IMR-90 (cell line): ENCODE measurements around the gene PHF21A. TPM values are rescaled to one million over a fixed set of nuclear protein-coding genes. Genes with fewer than 3 reads are reported as not detected.

ENCODE experiments used
- ATAC-seq: fragments of 200-7000 bp; cut with Tn5 transposase; 2 replicates; pipeline ENCODE4 v1.9.1; 2020; ENCODE audit warnings: low read depth, mild to moderate bottlenecking, moderate library complexity
- BruUV-seq: library from RNA; stranded (reverse); fragments of 400-500 nt; replicated peaks from 2 replicates; lab custom pipeline; 2021; lab: Mats Ljungman, UMichigan
- CTCF ChIA-PET: fragments of 300-600 bp; formaldehyde crosslinking; extraction: SDS; loops from one replicate; lab custom pipeline; 2021; ENCODE audit warnings: antibody characterized with exemption; lab: Yijun Ruan, JAX
- POLR2A ChIA-PET: fragments of 300-600 bp; sonication (Branson Sonifier 250); formaldehyde crosslinking; loops from one replicate; lab custom pipeline; 2022; ENCODE audit warnings: antibody characterized with exemption; ENCODE audit not compliant: unreplicated experiment; lab: Charles Lee
- DNase-seq: peaks from one replicate; pipeline ENCODE4 v3.0.0; 2013
- H2AFZ ChIP-seq: replicated peaks from 2 replicates; pipeline ENCODE3; 2013; ENCODE audit warnings: low read length, mild to moderate bottlenecking; ENCODE audit not compliant: poor library complexity
- H2AK5ac ChIP-seq: 2 replicates; pipeline ENCODE4 v1.6.1; 2013; ENCODE audit warnings: low read depth, low read length, inconsistent platforms
- H2AK9ac ChIP-seq: replicated peaks from 2 replicates; pipeline ENCODE3; 2013; ENCODE audit warnings: mild to moderate bottlenecking, low read depth, low read length, moderate library complexity; ENCODE audit not compliant: poor library complexity
- H2BK120ac ChIP-seq: 2 replicates; pipeline ENCODE4 v1.6.1; 2013; ENCODE audit warnings: low read depth, low read length, inconsistent platforms
- H2BK15ac ChIP-seq: 3 replicates; pipeline ENCODE4 v1.6.1; 2013; ENCODE audit warnings: low read depth, low read length, inconsistent platforms
- H2BK20ac ChIP-seq: 2 replicates; pipeline ENCODE4 v1.6.1; 2013; ENCODE audit warnings: low read depth, mild to moderate bottlenecking, inconsistent platforms, low read length, moderate library complexity
- H2BK5ac ChIP-seq: 2 replicates; pipeline ENCODE4 v1.6.1; 2013; ENCODE audit warnings: mild to moderate bottlenecking, low read depth, low read length, inconsistent platforms; ENCODE audit not compliant: poor library complexity, severe bottlenecking
- H3K14ac ChIP-seq: replicated peaks from 2 replicates; pipeline ENCODE4 v1.6.1; 2013; ENCODE audit warnings: low read depth, low read length, inconsistent platforms
- H3K18ac ChIP-seq: 2 replicates; pipeline ENCODE4 v1.6.1; 2013; ENCODE audit warnings: low read depth, low read length, control low read depth
- H3K23ac ChIP-seq: 2 replicates; pipeline ENCODE4 v1.6.1; 2013; ENCODE audit warnings: low read depth, low read length, inconsistent platforms
- H3K27ac ChIP-seq: 2 replicates; pipeline ENCODE4 v1.5.1; 2013; ENCODE audit warnings: mild to moderate bottlenecking, control low read depth, low read length; ENCODE audit not compliant: insufficient read depth
- H3K27me3 ChIP-seq: 2 replicates; pipeline ENCODE4 v1.6.1; 2013; ENCODE audit warnings: low read length; ENCODE audit not compliant: control insufficient read depth, insufficient read depth
- H3K36me3 ChIP-seq: 2 replicates; pipeline ENCODE4 v1.6.1; 2013; ENCODE audit warnings: low read length, mixed read lengths; ENCODE audit not compliant: control insufficient read depth, insufficient read depth
- H3K4ac ChIP-seq: 2 replicates; pipeline ENCODE4 v1.6.1; 2013; ENCODE audit warnings: low read depth, low read length, inconsistent platforms
- H3K4me1 ChIP-seq: 2 replicates; pipeline ENCODE4 v1.6.1; 2013; ENCODE audit warnings: low read length, mixed read lengths; ENCODE audit not compliant: control insufficient read depth, insufficient read depth
- H3K4me2 ChIP-seq: 2 replicates; pipeline ENCODE4 v1.6.1; 2013; ENCODE audit warnings: low read depth, mild to moderate bottlenecking, control low read depth, low read length, moderate library complexity
- H3K4me3 ChIP-seq: 2 replicates; pipeline ENCODE4 v1.5.1; 2013; ENCODE audit warnings: low read depth, mild to moderate bottlenecking, control low read depth, low read length, moderate library complexity; ENCODE audit not compliant: insufficient read depth
- H3K56ac ChIP-seq: 2 replicates; pipeline ENCODE4 v1.6.1; 2013; ENCODE audit warnings: low read length, inconsistent platforms; ENCODE audit not compliant: insufficient read depth; ENCODE audit errors: extremely low read depth
- H3K79me1 ChIP-seq, 2 experiments: 2 replicates each; pipeline ENCODE4 v1.6.1; 2013; ENCODE audit warnings: low read length in 2 of 2, inconsistent platforms in 1 of 2, low read depth in 1 of 2
- H3K9ac ChIP-seq: 2 replicates; pipeline ENCODE4 v1.6.1; 2013; ENCODE audit warnings: low read depth, low read length, control low read depth
- H3K9me1 ChIP-seq: 2 replicates; pipeline ENCODE4 v1.6.1; 2013; ENCODE audit warnings: low read length, inconsistent platforms; ENCODE audit not compliant: insufficient read depth
- H3K9me3 ChIP-seq: 2 replicates; pipeline ENCODE4 v1.6.1; 2013; ENCODE audit warnings: low read length; ENCODE audit not compliant: control insufficient read depth, insufficient read depth
- H4K20me1 ChIP-seq: 2 replicates; pipeline ENCODE4 v1.6.1; 2013; ENCODE audit warnings: low read length, inconsistent platforms; ENCODE audit not compliant: insufficient read depth
- H4K5ac ChIP-seq: 2 replicates; pipeline ENCODE4 v1.6.1; 2013; ENCODE audit warnings: mild to moderate bottlenecking, low read depth, low read length, control low read depth
- H4K8ac ChIP-seq, 2 experiments: 2 replicates each; pipeline ENCODE4 v1.6.1; 2013; ENCODE audit warnings: low read depth in 2 of 2, low read length in 2 of 2, control low read depth in 1 of 2, inconsistent platforms in 1 of 2
- H4K91ac ChIP-seq: 2 replicates; pipeline ENCODE4 v1.6.1; 2013; ENCODE audit warnings: low read depth, low read length, inconsistent platforms; ENCODE audit not compliant: insufficient read depth
- BHLHE40 ChIP-seq: fragments of 150-350 bp; IDR thresholded peaks from 2 replicates; pipeline ENCODE4 v1.6.1; 2016; ENCODE audit warnings: mild to moderate bottlenecking, low read depth, low read length
- CEBPB ChIP-seq: IDR thresholded peaks from 2 replicates; pipeline ENCODE4 v1.6.1; 2012; ENCODE audit warnings: low read depth, low read length, improper control_type of control experiment
- CHD1 ChIP-seq: IDR thresholded peaks from 2 replicates; pipeline ENCODE4 v1.6.1; 2012; ENCODE audit warnings: low read depth, low read length, improper control_type of control experiment
- CTCF ChIP-seq: conservative IDR thresholded peaks from 2 replicates; pipeline ENCODE4 v1.5.1; 2012; ENCODE audit warnings: mild to moderate bottlenecking, low read depth, low read length, improper control_type of control experiment
- ELK1 ChIP-seq: fragments of 150-350 bp; IDR thresholded peaks from 2 replicates; pipeline ENCODE4 v1.6.1; 2016; ENCODE audit warnings: low read depth, mild to moderate bottlenecking, low read length, moderate library complexity, borderline replicate concordance
- FOS ChIP-seq: fragments of 150-350 bp; IDR thresholded peaks from 2 replicates; pipeline ENCODE4 v1.6.1; 2016; ENCODE audit warnings: low read depth, low read length
- MAFK ChIP-seq: IDR thresholded peaks from 2 replicates; pipeline ENCODE4 v1.6.1; 2012; ENCODE audit warnings: low read depth, low read length, improper control_type of control experiment
- MAZ ChIP-seq: IDR thresholded peaks from 2 replicates; pipeline ENCODE4 v1.6.1; 2012; ENCODE audit warnings: low read depth, mild to moderate bottlenecking, low read length, improper control_type of control experiment, moderate library complexity, borderline replicate concordance
- MXI1 ChIP-seq: IDR thresholded peaks from 2 replicates; pipeline ENCODE4 v1.6.1; 2012; ENCODE audit warnings: low read depth, mild to moderate bottlenecking, low read length, moderate library complexity, borderline replicate concordance
- NFE2L2 ChIP-seq: fragments of 150-350 bp; IDR thresholded peaks from 2 replicates; pipeline ENCODE4 v1.6.1; 2016; ENCODE audit warnings: low read depth, mild to moderate bottlenecking, low read length
- POLR2A ChIP-seq: IDR thresholded peaks from 2 replicates; pipeline ENCODE4 v1.6.1; 2012; ENCODE audit warnings: mild to moderate bottlenecking, low read depth, low read length
- RAD21 ChIP-seq: IDR thresholded peaks from 2 replicates; pipeline ENCODE4 v1.6.1; 2012; ENCODE audit warnings: low read length, improper control_type of control experiment
- RCOR1 ChIP-seq: IDR thresholded peaks from 2 replicates; pipeline ENCODE4 v1.6.1; 2012; ENCODE audit warnings: mild to moderate bottlenecking, low read length, improper control_type of control experiment; ENCODE audit not compliant: insufficient replicate concordance
- RFX5 ChIP-seq: IDR thresholded peaks from 2 replicates; pipeline ENCODE4 v1.8.0; 2012; ENCODE audit warnings: low read depth, mild to moderate bottlenecking, low read length, moderate library complexity
- SMC3 ChIP-seq: fragments of 150-350 bp; IDR thresholded peaks from 2 replicates; pipeline ENCODE4 v1.6.1; 2016; ENCODE audit warnings: low read depth, mild to moderate bottlenecking, antibody characterized with exemption, low read length, moderate library complexity
- USF2 ChIP-seq: fragments of 150-350 bp; IDR thresholded peaks from 2 replicates; pipeline ENCODE4 v1.6.1; 2017; ENCODE audit warnings: mild to moderate bottlenecking, antibody characterized with exemption, low read length, low read depth
- WGBS, 2 experiments: methylation state at CpG; one replicate each; pipeline versions ENCODE4 v1.1.5 to v1.1.7; 2013; ENCODE audit warnings: missing lambda C conversion rate in 2 of 2; ENCODE audit not compliant: insufficient read length in 1 of 2; ENCODE audit errors: extremely low coverage in 2 of 2; 5-methylcytosine and 5-hydroxymethylcytosine counted together
- dilution Hi-C: fragments of 300-500 bp; cut with HindIII; formaldehyde crosslinking; loops from one replicate; pipeline ENCODE4 v1.14.3; 2018; ENCODE audit warnings: low sequenced_read_pairs; ENCODE audit not compliant: unreplicated experiment
- in situ Hi-C: fragments of 300-500 bp; cut with MboI; formaldehyde crosslinking; loops from 3 replicates; pipeline ENCODE4 v1.14.3; 2019; ENCODE audit warnings: low sequenced_read_pairs, inconsistent platforms, mixed read lengths
- intact Hi-C: fragments of 100-400 bp; cut with micrococcal nuclease; formaldehyde crosslinking; loops from 2 replicates; pipeline ENCODE4 v1.10.0; 2022
- polyA plus RNA-seq, 3 experiments: library from polyadenylated mRNA; depleted of rRNA; stranded (reverse); fragments of >200 nt; gene quantifications; 2 replicates each; pipeline ENCODE4 v1.2.3, GENCODE V29; 2012; ENCODE audit warnings: low replicate concordance in 1 of 3
- total RNA-seq: library from RNA; depleted of rRNA; stranded (reverse); fragments of >200 nt; gene quantifications from 2 replicates; pipeline ENCODE4 v1.2.3, GENCODE V29; 2012

PHF21A gene
- total and polyA plus RNA-seq, 2 of the 4 experiments (the other 2 are of a cell fraction), result 9.0 to 20.6 TPM

GRCh38 chr11:45907911-45908370 is 213.3 kb downstream of the PHF21A start:
- Histone ChIP-seq H3K27me3 (no peaks in the 10 kb centered on the region), H4K91ac (no peak overlapping the region), H2BK5ac (no peak overlapping the region), H4K5ac (no peak overlapping the region), H3K4me2 (no peak overlapping the region), H2AK5ac (no peak overlapping the region), H3K14ac (no peak overlapping the region), H3K27ac (no peak overlapping the region), H3K23ac (no peak overlapping the region), H4K20me1 (no peaks in the 10 kb centered on the region), H3K9me1 (no peaks in the 10 kb centered on the region), H2BK120ac (no peak overlapping the region), H3K4me3 (no peak overlapping the region), H3K18ac (no peak overlapping the region), H3K56ac (no peak overlapping the region), H3K4ac (no peak overlapping the region), H2AFZ (no peak overlapping the region), H3K4me1 (no peaks in the 10 kb centered on the region), H2BK15ac (no peak overlapping the region), H4K8ac (no peak overlapping the region), H3K36me3 (peaks cover 32% of the 10 kb centered on the region), H3K9ac (no peak overlapping the region), H2AK9ac (no peak overlapping the region), H3K9me3 (no peaks in the 10 kb centered on the region), H3K79me1 (no peaks in the 10 kb centered on the region), H2BK20ac (no peak overlapping the region)
- CTCF ChIA-PET, result no interaction called here
- intact Hi-C loops, result no loop called here
- dilution Hi-C loops, result no loop called here
- no TSS peak for BruUV-seq
- ATAC-seq (no peak; the same call in 1 of the 2 replicates), DNase-seq (no peak)
- in situ Hi-C loops, result no loop called here
- POLR2A ChIA-PET, result no interaction called here
- 60% methylated on average over 5 of the region's 8 CpGs; no CpG with 5 or more reads in 1 of the 2 experiments for WGBS, 2 experiments
- TF ChIP-seq RCOR1 (no peak), ELK1 (no peak), MXI1 (no peak), MAFK (no peak), MAZ (no peak), SMC3 (no peak), USF2 (no peak), RAD21 (no peak), RFX5 (no peak), CEBPB (no peak), POLR2A (no peak), NFE2L2 (no peak), BHLHE40 (no peak), CTCF (no peak), FOS (no peak), CHD1 (no peak)
